GM18867 (cell line): ENCODE measurements around the gene PDE6B.
"Not testable (repeated sequence)": the region's sequence is repeated elsewhere in the genome, so short reads cannot be mapped to it uniquely, and the experiment has no call there.

ENCODE experiments used
- ATAC-seq: cut with Tn5 transposase; IDR thresholded peaks from one replicate; pipeline ENCODE4 v1.9.1; 2021; ENCODE audit warnings: mild to moderate bottlenecking, moderate library complexity; ENCODE audit not compliant: unreplicated experiment

Gene PDE6B

GRCh38 chr4:682490-683172 is 57.3 kb downstream of the PDE6B start:
- ATAC-seq: no peak

GRCh38 chr4:683247-683897 is 58.0 kb downstream of the PDE6B start:
- ATAC-seq: no peak

- no peak for ATAC-seq
These were observed 58.7 kb downstream of the PDE6B start for GRCh38 chr4:683982-684622.

- ATAC-seq: no peak
These were observed 59.4 kb downstream of the PDE6B start for GRCh38 chr4:684623-685327.

GRCh38 chr4:685679-686412 is 60.5 kb downstream of the PDE6B start:
- no peak for ATAC-seq

GRCh38 chr4:686413-687040 is 61.2 kb downstream of the PDE6B start:
- no peak for ATAC-seq

- no peak for ATAC-seq
These were observed 61.9 kb downstream of the PDE6B start for GRCh38 chr4:687048-687970.

- no peak for ATAC-seq
These were observed 62.8 kb downstream of the PDE6B start for GRCh38 chr4:687971-688853.

GRCh38 chr4:688854-689681 is 63.7 kb downstream of the PDE6B start, which contains the start of gene SLC49A3:
TSS of gene SLC49A3 (minus strand) at chr4:689151. CDS start at chr4:689127, 24 bp downstream.
- ATAC-seq: no peak

GRCh38 chr4:689723-690122 is 64.3 kb downstream of the PDE6B start:
- ATAC-seq: no peak

- ATAC-seq: no peak
These were observed 67.6 kb downstream of the PDE6B start for GRCh38 chr4:692771-693554.

GRCh38 chr4:694341-694940 is 69.1 kb downstream of the PDE6B start:
- ATAC-seq: not testable (repeated sequence)

- no peak for ATAC-seq
These were observed 74.6 kb downstream of the PDE6B start for GRCh38 chr4:699816-700580.

GRCh38 chr4:700587-701264 is 75.4 kb downstream of the PDE6B start:
- ATAC-seq: no peak

- no peak for ATAC-seq
These were observed 77.3 kb downstream of the PDE6B start for GRCh38 chr4:702618-703048.
